Limb (tissue), 2 donors: Measurements from ENCODE around the gene THSD7B.
"Not testable (repeated sequence)": the region's sequence is repeated elsewhere in the genome, so short reads cannot be mapped to it uniquely, and the experiment has no call there.

Experiments used
- DNase-seq, 2 donors: peaks; one replicate each; pipeline ENCODE4 v3.0.0-alpha.2; 2016; ENCODE audit errors: extremely low spot score in 2 of 2

THSD7B gene

GRCh38 chr2:136935119-136935518 is 169.8 kb downstream of the THSD7B start:
- no peak for DNase-seq

GRCh38 chr2:136956050-136956449 is 190.7 kb downstream of the THSD7B start:
- DNase-seq: no peak

- no peak for DNase-seq
These were observed 191.7 kb downstream of the THSD7B start for GRCh38 chr2:136957044-136957443.

GRCh38 chr2:136962105-136962725 is 196.9 kb downstream of the THSD7B start:
- DNase-seq: no peak

- DNase-seq: no peak
These were observed 201.1 kb downstream of the THSD7B start for GRCh38 chr2:136966485-136966884.

GRCh38 chr2:136980303-136980702 is 215.0 kb downstream of the THSD7B start:
- no peak for DNase-seq

GRCh38 chr2:136981689-136982088 is 216.3 kb downstream of the THSD7B start:
- DNase-seq: not testable (repeated sequence)

- DNase-seq: no peak
These were observed 219.7 kb downstream of the THSD7B start for GRCh38 chr2:136985044-136985443.

GRCh38 chr2:136986605-136987221 is 221.4 kb downstream of the THSD7B start:
- DNase-seq: no peak

- DNase-seq: no peak
These were observed 225.0 kb downstream of the THSD7B start for GRCh38 chr2:136990316-136990715.

- no peak for DNase-seq
These were observed 229.4 kb downstream of the THSD7B start for GRCh38 chr2:136994793-136995192.

- no peak for DNase-seq
These were observed 232.2 kb downstream of the THSD7B start for GRCh38 chr2:136997557-136997956.

GRCh38 chr2:137000811-137001210 is 235.5 kb downstream of the THSD7B start:
- no peak for DNase-seq

- DNase-seq: no peak
These were observed 237.6 kb downstream of the THSD7B start for GRCh38 chr2:137002896-137003295.

GRCh38 chr2:137005210-137005609 is 239.9 kb downstream of the THSD7B start:
- DNase-seq: no peak

- no peak for DNase-seq
These were observed 242.6 kb downstream of the THSD7B start for GRCh38 chr2:137007938-137008337.

GRCh38 chr2:137009953-137010352 is 244.6 kb downstream of the THSD7B start:
- no peak for DNase-seq

GRCh38 chr2:137020452-137021196 is 255.3 kb downstream of the THSD7B start:
- no peak for DNase-seq

- no peak for DNase-seq
These were observed 256.4 kb downstream of the THSD7B start for GRCh38 chr2:137021763-137022162.

- DNase-seq: no peak
These were observed 257.9 kb downstream of the THSD7B start for GRCh38 chr2:137023205-137023604.

- no peak for DNase-seq
These were observed 266.4 kb downstream of the THSD7B start for GRCh38 chr2:137031731-137032130.

GRCh38 chr2:137036619-137037018 is 271.3 kb downstream of the THSD7B start:
- DNase-seq: no peak
